Mesodermal cell (in vitro differentiated cells): ENCODE results near the gene BMP2K.

Experiments
- H3K27ac ChIP-seq: 2 replicates; pipeline ENCODE4 v1.7.0; 2013; ENCODE audit warnings: mild to moderate bottlenecking, low read depth, low read length, moderate library complexity; ENCODE audit not compliant: severe bottlenecking
- H3K36me3 ChIP-seq: 2 replicates; pipeline ENCODE4 v1.7.1; 2013; ENCODE audit warnings: mild to moderate bottlenecking, low read length, moderate library complexity; ENCODE audit not compliant: control insufficient read depth, insufficient read depth
- H3K4me1 ChIP-seq: one replicate; pipeline ENCODE4 v1.7.1; 2013; ENCODE audit warnings: mild to moderate bottlenecking, low read length; ENCODE audit not compliant: insufficient read depth, control insufficient read depth, poor library complexity, severe bottlenecking
- H3K4me3 ChIP-seq: 2 replicates; pipeline ENCODE4 v1.7.0; 2013; ENCODE audit warnings: low read length, control low read depth, mild to moderate bottlenecking; ENCODE audit not compliant: insufficient read depth, poor library complexity, severe bottlenecking; ENCODE audit errors: extremely low read depth
- H3K9me3 ChIP-seq: 2 replicates; pipeline ENCODE4 v1.7.1; 2013; ENCODE audit warnings: mild to moderate bottlenecking, low read length, moderate library complexity; ENCODE audit not compliant: control insufficient read depth
- WGBS, 2 experiments: methylation state at CpG; one replicate each; pipeline ENCODE4 v1.1.5; 2013; ENCODE audit warnings: missing lambda C conversion rate in 2 of 2; ENCODE audit not compliant: insufficient coverage in 2 of 2; 5-methylcytosine and 5-hydroxymethylcytosine counted together

BMP2K gene

GRCh38 chr4:78937837-78938236, 161.7 kb downstream of the BMP2K start:
- peak overlapping the region; percentile 74 for H3K4me3 ChIP-seq
- H3K4me1 ChIP-seq = no peaks in the 10 kb centered on the region
- peaks cover 13% of the 10 kb centered on the region for H3K36me3 ChIP-seq
- 43 to 57% methylated on average over 2 to 3 of the region's 4 CpGs for WGBS, 2 experiments
- H3K27ac ChIP-seq = no peak overlapping the region
- H3K9me3 ChIP-seq = no peaks in the 10 kb centered on the region

DNA sequence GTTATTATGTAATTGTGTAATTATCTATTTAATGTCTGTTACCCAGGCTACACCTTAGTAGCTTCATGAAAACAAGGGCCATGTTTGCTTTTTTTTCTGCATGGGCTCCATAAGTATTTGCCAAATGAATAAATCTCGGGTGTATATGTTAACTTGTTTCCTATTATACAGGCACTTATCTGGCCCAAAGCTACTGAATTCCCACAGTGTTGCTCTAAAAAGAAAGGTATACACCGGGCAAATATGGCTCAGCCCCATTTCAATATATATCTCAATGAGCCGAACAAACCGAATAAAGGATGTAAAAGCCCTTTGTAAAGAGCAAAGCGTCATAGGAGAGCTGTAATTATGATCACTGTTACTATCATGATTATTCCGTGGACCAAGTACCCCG, 162.3 kb downstream of the BMP2K start:
- Histone ChIP-seq H3K27ac (no peak overlapping the region), H3K36me3 (peaks cover 9% of the 10 kb centered on the region), H3K4me1 (no peaks in the 10 kb centered on the region), H3K9me3 (no peaks in the 10 kb centered on the region), H3K4me3 (peak overlapping the region; percentile 74)
- WGBS, 2 experiments = 0% methylated on average over 3 of the region's 7 CpGs

DNA sequence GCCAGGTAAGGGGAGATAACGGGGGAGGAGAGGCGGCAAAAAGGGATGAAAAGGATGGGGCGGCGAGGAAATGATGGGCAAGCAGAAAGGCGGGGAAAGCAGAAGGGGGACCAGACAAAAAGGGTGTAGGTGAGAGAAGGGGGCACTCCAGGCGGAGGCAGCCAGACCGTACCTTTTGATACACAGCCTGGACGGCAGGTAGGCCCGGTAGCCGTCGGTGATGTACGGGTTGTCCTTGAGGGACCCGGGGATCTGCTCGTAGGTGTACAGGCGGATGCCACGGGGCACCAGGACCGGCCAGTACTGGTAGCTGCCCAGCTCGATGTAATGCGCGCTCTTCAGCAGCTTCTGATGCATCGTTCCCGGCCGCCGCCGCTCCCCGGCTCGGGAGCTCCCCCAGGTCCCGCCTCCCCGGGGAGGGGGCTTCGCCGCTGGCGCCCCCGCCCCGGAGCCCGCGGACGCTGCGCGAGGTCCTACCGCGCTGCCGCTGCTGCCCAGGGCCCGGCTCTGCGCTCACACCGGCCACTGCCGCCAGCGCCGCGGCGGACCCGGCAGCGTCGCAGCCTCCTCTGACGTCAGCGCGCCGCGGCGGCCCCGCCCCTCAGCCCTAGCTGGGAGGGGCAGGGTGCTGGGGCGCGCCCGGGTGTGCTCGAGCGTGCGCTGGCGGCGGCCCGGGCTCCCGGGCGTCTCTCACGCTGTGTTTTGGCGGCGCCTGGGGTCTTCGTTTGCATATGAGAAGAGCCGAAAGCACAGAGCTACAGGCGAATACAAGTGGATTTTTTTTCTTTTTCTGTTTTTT, 162.9 kb downstream of the BMP2K start, which contains the start of gene PAQR3:
TSS of gene PAQR3 (minus strand) at position 571 of the 799 bp plus-strand sequence. CDS start at position 357, 214 bp downstream.
- 0% methylated on average over 57 to 62 of the region's 77 CpGs for WGBS, 2 experiments
- peak within 1 kb of the TSS; percentile 41 for H3K27ac ChIP-seq

DNA sequence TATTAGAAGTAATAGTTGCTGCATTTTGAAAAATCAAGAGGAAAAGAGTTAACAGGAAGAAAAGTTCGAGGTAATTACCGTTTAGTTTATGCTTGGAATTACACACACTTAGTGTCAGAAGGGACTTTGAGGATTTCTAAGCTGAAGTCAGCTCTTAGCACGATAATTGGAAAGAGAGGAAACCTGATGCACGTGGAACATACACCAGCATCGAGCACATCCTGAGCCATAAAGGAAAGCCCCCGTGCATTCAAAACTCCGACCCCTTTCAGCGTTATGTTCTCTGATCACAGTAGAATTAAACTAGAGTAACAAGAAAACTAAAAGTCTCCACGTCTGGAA, 163.5 kb downstream of the BMP2K start:
- Histone ChIP-seq H3K36me3 (peaks cover 5% of the 10 kb centered on the region), H3K27ac (no peak overlapping the region), H3K9me3 (no peaks in the 10 kb centered on the region), H3K4me3 (peak overlapping the region; percentile 74), H3K4me1 (no peaks in the 10 kb centered on the region)
- WGBS, 2 experiments = 0 to 4% methylated on average over 2 of the region's 9 CpGs

More for the DNA sequence above, 162.9 kb downstream of the BMP2K start, which contains the start of gene PAQR3:
- H3K4me1 ChIP-seq = no peaks in the 10 kb centered on the region
- H3K4me3 ChIP-seq = peak within 1 kb of the TSS; percentile 74
- H3K36me3 ChIP-seq = peaks cover 5% of the 10 kb centered on the region
- no peaks in the 10 kb centered on the region for H3K9me3 ChIP-seq

GRCh38 chr4:78940752-78941151, 164.6 kb downstream of the BMP2K start:
- H3K27ac ChIP-seq = no peak overlapping the region
- no peaks in the 10 kb centered on the region for H3K36me3 ChIP-seq
- WGBS, 2 experiments = 94% methylated on average over 4 to 5 of the region's 5 CpGs
- H3K4me3 ChIP-seq = no peak overlapping the region
- H3K4me1 ChIP-seq = no peaks in the 10 kb centered on the region
- no peaks in the 10 kb centered on the region for H3K9me3 ChIP-seq

- no peaks in the 10 kb centered on the region for H3K36me3 ChIP-seq
- H3K9me3 ChIP-seq = no peaks in the 10 kb centered on the region
- WGBS, 2 experiments = 83 to 100% methylated on average over 1 of the region's 1 CpG
- no peaks in the 10 kb centered on the region for H3K4me1 ChIP-seq
- H3K4me3 ChIP-seq = no peak overlapping the region
- H3K27ac ChIP-seq = no peak overlapping the region
These were observed 168.2 kb downstream of the BMP2K start for GRCh38 chr4:78944381-78944780.

DNA sequence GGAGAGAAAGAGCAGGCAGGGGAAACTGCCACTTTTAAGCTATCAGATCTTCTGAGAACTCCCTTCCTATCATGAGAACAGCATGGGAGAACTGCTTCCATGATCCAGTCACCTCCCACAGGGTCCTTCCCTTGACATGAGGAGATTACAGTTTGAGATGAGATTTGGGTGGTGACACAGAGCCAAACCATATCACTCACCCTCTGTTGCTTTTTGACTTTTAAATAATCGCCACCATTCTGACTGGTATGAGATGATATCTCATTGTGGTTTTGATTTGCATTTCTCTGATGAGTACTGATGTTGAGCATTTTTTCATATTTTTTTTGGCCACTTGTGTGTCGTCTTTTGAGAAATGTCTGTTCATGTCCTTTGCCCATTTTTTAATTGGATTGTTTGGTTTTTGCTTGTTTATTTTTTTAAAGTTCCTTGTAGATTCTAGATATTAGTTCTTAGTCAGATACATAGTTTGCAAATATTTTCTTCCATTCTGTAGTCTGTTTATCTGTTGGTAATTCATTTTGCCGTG, 169.6 kb downstream of the BMP2K start:
- Histone ChIP-seq H3K4me1 (no peaks in the 10 kb centered on the region), H3K4me3 (no peak overlapping the region), H3K36me3 (no peaks in the 10 kb centered on the region), H3K9me3 (no peaks in the 10 kb centered on the region), H3K27ac (no peak overlapping the region)
- 80 to 88% methylated on average over 1 of the region's 3 CpGs for WGBS, 2 experiments

- Histone ChIP-seq H3K4me1 (no peaks in the 10 kb centered on the region), H3K27ac (no peak overlapping the region)
- WGBS, 2 experiments = no CpG with 5 or more reads among the region's 1 CpG
These were observed 173.6 kb downstream of the BMP2K start for GRCh38 chr4:78949735-78950134.

DNA sequence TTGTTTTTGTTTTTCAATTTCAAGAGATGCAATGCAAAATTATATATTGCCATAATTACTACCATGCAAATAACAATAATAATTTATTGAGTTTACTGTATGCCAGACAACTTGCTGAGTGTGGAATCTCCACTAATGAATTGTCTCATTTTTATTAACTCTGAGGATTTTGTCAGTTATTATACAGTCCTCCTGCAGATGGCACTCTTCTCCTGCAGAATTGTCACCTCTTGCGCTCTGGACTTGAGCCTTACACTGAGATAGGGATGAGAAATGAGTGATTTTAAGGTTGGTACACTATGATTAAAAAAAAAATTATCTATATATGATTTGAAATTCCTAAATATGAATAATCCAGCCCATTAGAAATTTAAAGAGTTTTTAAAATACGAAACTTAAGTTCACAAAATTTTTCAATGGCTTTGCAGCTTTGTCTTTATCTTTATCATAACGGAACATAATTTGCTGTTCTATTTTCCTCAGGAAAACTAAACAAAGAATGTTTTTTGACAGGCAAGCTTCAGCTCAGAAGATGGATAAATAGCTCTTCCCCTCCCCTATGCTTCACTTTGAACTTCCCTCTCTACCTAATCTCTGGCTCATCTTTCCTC, 175.8 kb downstream of the BMP2K start:
- H3K4me3 ChIP-seq = no peak overlapping the region
- H3K36me3 ChIP-seq = no peaks in the 10 kb centered on the region
- H3K9me3 ChIP-seq = no peaks in the 10 kb centered on the region
- H3K27ac ChIP-seq = no peak overlapping the region
- WGBS, 2 experiments = 76 to 79% methylated on average over 2 of the region's 3 CpGs
- no peaks in the 10 kb centered on the region for H3K4me1 ChIP-seq

More at GRCh38 chr4:78949735-78950134, 173.6 kb downstream of the BMP2K start:
- H3K9me3 ChIP-seq = no peaks in the 10 kb centered on the region
- no peak overlapping the region for H3K4me3 ChIP-seq
- H3K36me3 ChIP-seq = no peaks in the 10 kb centered on the region

GRCh38 chr4:78953231-78953630, 177.1 kb downstream of the BMP2K start:
- Histone ChIP-seq H3K27ac (no peak overlapping the region), H3K4me1 (no peaks in the 10 kb centered on the region), H3K9me3 (no peaks in the 10 kb centered on the region), H3K36me3 (no peaks in the 10 kb centered on the region), H3K4me3 (no peak overlapping the region)
- WGBS, 2 experiments = 76 to 86% methylated on average over 1 to 4 of the region's 5 CpGs
